Muscle of leg (tissue), 11 donors: Measurements from ENCODE around the gene PNLDC1. TPM values are rescaled to one million over a fixed set of nuclear protein-coding genes. Genes with fewer than 3 reads are reported as not detected.
"Not testable (repeated sequence)": the region's sequence is repeated elsewhere in the genome, so short reads cannot be mapped to it uniquely, and the experiment has no call there.

ENCODE experiments used
- DNase-seq: peaks from one replicate; pipeline ENCODE4 v3.0.0; 2013
- H3K27ac ChIP-seq: one replicate; pipeline ENCODE4 v1.5.1; 2013; ENCODE audit warnings: mild to moderate bottlenecking, low read length, control low read depth
- H3K27me3 ChIP-seq: one replicate; pipeline ENCODE4 v1.6.1; 2013; ENCODE audit warnings: low read length; ENCODE audit not compliant: control insufficient read depth, insufficient read depth
- H3K36me3 ChIP-seq: one replicate; pipeline ENCODE4 v1.6.1; 2013; ENCODE audit warnings: low read length; ENCODE audit not compliant: control insufficient read depth, insufficient read depth
- H3K4me1 ChIP-seq: one replicate; pipeline ENCODE4 v1.6.1; 2013; ENCODE audit warnings: low read length; ENCODE audit not compliant: control insufficient read depth, insufficient read depth
- H3K4me3 ChIP-seq: one replicate; pipeline ENCODE4 v1.5.1; 2013; ENCODE audit warnings: low read length, control low read depth
- H3K9me3 ChIP-seq: replicated peaks from 2 replicates; pipeline ENCODE4 v1.6.1; 2013; ENCODE audit warnings: low read depth, low read length; ENCODE audit not compliant: control insufficient read depth
- WGBS: methylation state at CpG from one replicate; pipeline ENCODE4 v1.1.5; 2013; ENCODE audit warnings: missing lambda C conversion rate; ENCODE audit not compliant: insufficient coverage; 5-methylcytosine and 5-hydroxymethylcytosine counted together
- polyA plus RNA-seq, 8 donors: library from polyadenylated mRNA; unstranded; fragments of 120-200 nt; gene quantifications; one replicate each; pipeline versions ENCODE4 v1.2.1 to v1.2.3, GENCODE V29; 2013; ENCODE audit warnings: inconsistent platforms in 1 of 8, low replicate concordance in 1 of 8; ENCODE audit not compliant: insufficient read length in 8 of 8, insufficient read depth in 1 of 8
- total RNA-seq: library from RNA; stranded (reverse); fragments of 120-200 nt; gene quantifications from one replicate; pipeline ENCODE4 v1.2.4, GENCODE V29; 2013

PNLDC1 gene
- total and polyA plus RNA-seq, 9 donors, result 0.19 to 0.49 (median 0.27) TPM

- H3K4me1 ChIP-seq, result peaks cover 7% of the 10 kb centered on the region
- no peaks in the 10 kb centered on the region for H3K27me3 ChIP-seq
- no peaks in the 10 kb centered on the region for H3K9me3 ChIP-seq
- peak overlapping the region; percentile 9 for H3K27ac ChIP-seq
- no peak overlapping the region for H3K4me3 ChIP-seq
- 84% methylated on average over 9 of the region's 10 CpGs for WGBS
- peak; percentile 18 for DNase-seq
- H3K36me3 ChIP-seq, result peaks cover 18% of the 10 kb centered on the region
These were observed 4.4 kb downstream of the PNLDC1 start for GRCh38 chr6:159804504-159804903.

- Histone ChIP-seq H3K4me3 (no peak overlapping the region), H3K27me3 (no peaks in the 10 kb centered on the region), H3K27ac (no peak overlapping the region), H3K4me1 (peaks cover 7% of the 10 kb centered on the region), H3K36me3 (peaks cover 8% of the 10 kb centered on the region), H3K9me3 (no peaks in the 10 kb centered on the region)
- no peak for DNase-seq
- 94% methylated on average over 5 of the region's 6 CpGs for WGBS
These were observed 5.5 kb downstream of the PNLDC1 start for GRCh38 chr6:159805440-159806020.

GRCh38 chr6:159806021-159806458, 6.0 kb downstream of the PNLDC1 start:
- no peak overlapping the region for H3K4me3 ChIP-seq
- H3K9me3 ChIP-seq, result no peaks in the 10 kb centered on the region
- peaks cover 7% of the 10 kb centered on the region for H3K36me3 ChIP-seq
- H3K27ac ChIP-seq, result no peak overlapping the region
- no peaks in the 10 kb centered on the region for H3K27me3 ChIP-seq
- 91% methylated on average over 9 of the region's 9 CpGs for WGBS
- no peak for DNase-seq
- peaks cover 7% of the 10 kb centered on the region for H3K4me1 ChIP-seq

GRCh38 chr6:159807150-159807858, 7.2 kb downstream of the PNLDC1 start:
- no peak for DNase-seq
- Histone ChIP-seq H3K4me3 (no peak overlapping the region), H3K27ac (no peak overlapping the region), H3K27me3 (no peaks in the 10 kb centered on the region), H3K9me3 (no peaks in the 10 kb centered on the region), H3K4me1 (peaks cover 7% of the 10 kb centered on the region), H3K36me3 (peaks cover 7% of the 10 kb centered on the region)
- 94% methylated on average over 2 of the region's 5 CpGs for WGBS

GRCh38 chr6:159808647-159809046, 8.6 kb downstream of the PNLDC1 start:
- Histone ChIP-seq H3K9me3 (no peaks in the 10 kb centered on the region), H3K27ac (no peak overlapping the region), H3K27me3 (no peaks in the 10 kb centered on the region), H3K4me3 (no peak overlapping the region), H3K36me3 (peaks cover 7% of the 10 kb centered on the region), H3K4me1 (peaks cover 7% of the 10 kb centered on the region)
- no peak for DNase-seq
- WGBS, result 85% methylated on average over 4 of the region's 6 CpGs

GRCh38 chr6:159809149-159809548, 9.1 kb downstream of the PNLDC1 start:
- Histone ChIP-seq H3K27me3 (no peaks in the 10 kb centered on the region), H3K27ac (no peak overlapping the region), H3K4me3 (no peak overlapping the region), H3K4me1 (peaks cover 7% of the 10 kb centered on the region), H3K36me3 (peaks cover 7% of the 10 kb centered on the region), H3K9me3 (no peaks in the 10 kb centered on the region)
- WGBS, result no CpG with 5 or more reads among the region's 4 CpGs
- no peak for DNase-seq

- no peak overlapping the region for H3K4me3 ChIP-seq
- H3K36me3 ChIP-seq, result peaks cover 4% of the 10 kb centered on the region
- 74% methylated on average over 8 of the region's 9 CpGs for WGBS
- no peak overlapping the region for H3K27ac ChIP-seq
- no peaks in the 10 kb centered on the region for H3K9me3 ChIP-seq
- no peaks in the 10 kb centered on the region for H3K27me3 ChIP-seq
- no peaks in the 10 kb centered on the region for H3K4me1 ChIP-seq
- DNase-seq, result no peak
These were observed 13.7 kb downstream of the PNLDC1 start for GRCh38 chr6:159813781-159814180.

GRCh38 chr6:159815410-159815809, 15.3 kb downstream of the PNLDC1 start:
- Histone ChIP-seq H3K9me3 (no peaks in the 10 kb centered on the region), H3K4me1 (peaks cover 2% of the 10 kb centered on the region), H3K36me3 (peaks cover 4% of the 10 kb centered on the region), H3K4me3 (no peak overlapping the region), H3K27ac (no peak overlapping the region), H3K27me3 (no peaks in the 10 kb centered on the region)
- no peak for DNase-seq
- WGBS, result 59% methylated on average over 6 of the region's 6 CpGs

- not testable (repeated sequence) for H3K9me3 ChIP-seq, H3K27ac ChIP-seq, H3K4me1 ChIP-seq, DNase-seq, H3K4me3 ChIP-seq, H3K36me3 ChIP-seq, H3K27me3 ChIP-seq
- WGBS, result 85% methylated on average over 3 of the region's 3 CpGs
These were observed 16.7 kb downstream of the PNLDC1 start for GRCh38 chr6:159816775-159817174.

- WGBS, result 85% methylated on average over 17 of the region's 23 CpGs
- no peak overlapping the region for H3K4me3 ChIP-seq
- no peak for DNase-seq
- peaks cover 2% of the 10 kb centered on the region for H3K4me1 ChIP-seq
- H3K36me3 ChIP-seq, result peaks cover 4% of the 10 kb centered on the region
- H3K27ac ChIP-seq, result no peak overlapping the region
- no peaks in the 10 kb centered on the region for H3K9me3 ChIP-seq
- H3K27me3 ChIP-seq, result no peaks in the 10 kb centered on the region
These were observed 18.1 kb downstream of the PNLDC1 start for GRCh38 chr6:159817951-159818739.
